Measurements from ENCODE around the gene FAM209A.
"Not testable (repeated sequence)": the region's sequence is repeated elsewhere in the genome, so short reads cannot be mapped to it uniquely, and the experiment has no call there.

Gene FAM209A

DNA sequence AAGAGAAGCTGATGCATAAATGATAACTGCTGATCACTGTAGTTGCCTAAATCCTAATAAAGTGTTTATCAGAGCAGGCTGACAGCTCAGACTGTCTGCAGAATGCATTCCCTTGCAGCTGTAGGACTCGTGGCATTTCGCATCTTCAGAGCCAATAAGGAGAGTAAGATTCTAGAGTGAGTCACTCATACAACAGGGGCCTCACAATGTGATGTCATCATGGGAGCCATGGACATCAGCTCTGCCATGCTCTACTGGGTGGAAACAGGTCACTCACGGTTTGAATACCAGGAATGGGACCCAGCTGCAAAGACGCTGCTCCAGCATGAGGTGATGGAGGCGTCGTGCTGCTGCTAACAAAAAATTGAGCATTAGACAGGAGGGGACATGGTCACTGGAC is 15.9 kb downstream of the FAM209A start:
- DNase-seq (ENCODE audit: low read depth) = no peak

DNA sequence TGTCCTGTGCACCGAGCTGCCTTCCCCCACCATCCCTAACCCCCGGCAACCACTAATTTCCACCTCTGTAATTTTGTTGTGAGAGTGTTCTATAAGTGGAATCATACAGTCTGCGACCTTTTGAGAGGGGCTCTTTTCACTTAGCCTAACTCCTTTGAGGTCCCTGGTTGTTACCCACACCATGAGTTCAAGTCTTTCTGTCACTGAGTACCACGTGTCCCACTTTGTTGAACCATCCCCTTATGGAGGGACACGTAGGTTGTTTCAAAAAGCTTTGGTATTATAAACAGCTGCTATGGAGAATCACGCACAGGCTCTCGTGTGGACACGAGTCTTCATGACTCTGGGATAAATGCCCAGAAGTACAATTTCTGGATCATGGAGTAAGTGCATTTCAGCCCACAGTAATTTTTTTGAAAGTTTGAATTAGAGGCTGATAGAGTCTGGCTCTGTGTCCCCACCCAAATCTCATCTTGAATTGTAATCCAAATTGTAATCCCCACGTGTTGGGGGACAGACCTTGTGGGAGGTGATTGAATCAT is 18.0 kb downstream of the FAM209A start:
- DNase-seq (ENCODE audit: low read depth) = no peak

DNA sequence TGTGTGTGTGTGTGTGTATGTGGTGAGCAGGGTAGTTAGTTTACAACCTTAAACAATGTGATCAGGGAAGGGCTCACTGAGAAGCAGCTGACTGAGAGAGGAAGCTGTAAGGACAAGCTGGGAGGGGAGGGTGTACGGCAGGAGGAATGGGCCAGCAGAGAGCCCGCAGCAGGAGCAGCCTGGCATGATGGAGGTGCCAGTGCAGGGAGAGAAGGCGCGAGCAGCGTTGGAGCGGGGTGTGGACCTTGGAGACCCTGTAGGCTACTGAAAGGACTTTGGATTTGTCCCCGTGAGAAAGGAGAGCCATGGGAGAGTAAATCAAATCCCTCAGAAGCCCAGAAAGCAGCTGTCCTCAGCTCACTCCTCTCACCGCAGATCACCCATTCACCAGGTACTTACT is 27.0 kb downstream of the FAM209A start:
- DNase-seq (ENCODE audit: low read depth) = no peak

DNA sequence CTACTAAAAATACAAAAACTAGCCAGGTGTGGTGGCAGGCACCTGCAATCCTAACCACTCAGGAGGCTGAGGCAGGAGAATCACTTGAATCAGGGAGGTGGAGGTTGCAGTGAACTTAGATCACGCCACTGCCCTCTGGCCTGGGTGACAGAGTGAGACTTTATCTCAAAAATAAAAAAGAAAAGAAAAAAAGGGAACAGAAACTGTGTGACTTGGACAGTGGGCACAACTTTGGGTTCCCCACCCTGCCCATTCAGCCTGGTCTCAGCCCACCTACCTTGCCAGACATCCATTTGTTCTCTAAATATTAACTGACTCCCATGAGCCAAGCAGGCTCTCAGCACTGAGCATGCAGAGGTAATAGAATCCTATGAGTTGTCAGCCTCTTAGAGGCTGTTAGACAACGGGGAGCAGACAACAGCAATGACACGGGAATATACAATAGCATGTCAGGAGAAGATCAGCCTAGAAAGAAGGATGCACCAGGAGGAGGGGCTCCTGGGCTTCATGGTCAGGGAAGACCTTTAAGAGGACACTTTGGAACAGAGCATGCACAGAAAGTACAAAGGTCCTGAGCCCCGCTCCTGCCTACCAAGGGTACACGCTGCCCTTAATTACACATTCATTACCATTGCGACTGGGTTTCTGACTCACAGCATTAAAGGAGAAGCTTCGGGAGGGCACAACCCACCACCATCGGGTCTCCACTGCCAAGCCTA is 28.5 kb downstream of the FAM209A start:
- DNase-seq (ENCODE audit: low read depth) = no peak

DNA sequence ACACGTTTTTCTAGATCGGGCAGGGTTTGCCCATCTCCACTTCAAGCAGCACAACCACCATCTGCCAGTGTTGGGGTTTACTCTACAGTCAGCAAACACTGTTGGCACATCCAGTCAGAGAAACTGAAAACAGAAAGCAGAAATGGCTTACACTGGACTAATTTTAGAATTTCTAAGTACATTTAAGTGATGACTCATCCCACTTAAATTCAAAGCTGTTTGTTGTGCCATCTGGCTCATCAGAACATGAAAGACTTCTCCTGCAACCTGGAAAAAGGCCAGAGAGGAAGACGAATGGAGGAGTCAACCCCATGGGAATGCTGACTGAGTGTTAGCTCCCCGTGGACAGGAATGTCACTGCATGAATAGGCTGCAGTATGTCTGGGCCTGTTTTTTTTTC is 30.3 kb downstream of the FAM209A start:
- no peak for DNase-seq (ENCODE audit: low read depth)

DNA sequence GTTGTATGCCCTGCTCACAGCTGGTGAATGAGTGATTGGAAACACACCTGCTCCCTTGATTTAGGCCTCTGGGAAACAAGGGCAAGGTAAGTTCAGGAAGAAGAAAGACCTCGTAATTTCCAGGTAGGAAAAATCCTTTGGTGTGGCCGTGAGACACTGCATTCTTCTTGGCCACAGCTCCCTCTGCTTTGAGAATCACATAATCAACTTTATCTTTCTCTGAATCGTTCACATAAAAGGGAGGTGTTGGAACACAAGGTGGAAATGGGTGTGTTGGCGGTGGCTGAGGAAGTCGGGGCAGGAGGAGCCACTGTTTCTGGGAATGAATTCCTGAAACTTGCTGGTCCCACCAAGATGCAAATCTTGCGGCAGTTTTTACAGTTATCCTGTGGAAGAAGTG is 34.4 kb downstream of the FAM209A start:
- DNase-seq (ENCODE audit: low read depth) = no peak

DNA sequence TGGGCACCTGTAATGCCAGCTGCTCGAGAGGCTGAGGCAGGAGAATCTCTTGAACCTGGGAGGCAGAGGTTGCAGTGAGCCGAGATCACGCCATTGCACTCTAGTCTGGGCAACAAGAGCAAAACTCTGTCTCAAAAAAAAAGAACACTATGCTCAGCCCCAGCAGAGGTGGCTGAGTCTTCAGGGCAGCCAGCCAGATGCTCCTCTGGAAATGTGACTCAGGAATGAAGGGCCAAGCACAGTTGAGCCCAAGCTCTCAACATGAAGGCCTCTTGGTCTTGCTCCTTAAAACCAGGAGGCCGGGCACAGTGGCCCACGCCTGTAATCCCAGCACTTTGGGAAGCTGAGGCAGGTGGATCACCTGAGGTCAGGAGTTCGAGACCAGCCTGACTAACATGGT is 40.0 kb downstream of the FAM209A start:
- DNase-seq (ENCODE audit: low read depth) = not testable (repeated sequence)

DNA sequence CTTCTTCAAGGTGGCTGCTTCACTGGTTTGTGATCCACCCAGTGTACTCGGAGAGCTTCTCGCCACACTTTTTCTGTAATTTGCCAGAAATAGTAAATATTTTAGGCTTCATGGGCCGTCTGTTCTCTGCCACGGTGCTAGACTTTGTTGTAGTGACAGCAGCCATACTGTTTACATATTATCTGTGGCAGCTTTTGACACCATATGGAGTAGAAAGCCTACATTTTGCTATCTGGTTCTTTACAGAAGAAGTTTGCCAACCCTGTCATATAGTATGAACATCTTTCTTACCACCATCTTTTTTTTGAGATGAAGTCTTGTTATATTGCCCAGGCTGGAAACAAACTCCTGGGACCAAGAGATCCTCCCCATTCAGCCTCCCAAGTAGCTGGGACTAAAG is 41.0 kb downstream of the FAM209A start:
- no peak for DNase-seq (ENCODE audit: low read depth)

DNA sequence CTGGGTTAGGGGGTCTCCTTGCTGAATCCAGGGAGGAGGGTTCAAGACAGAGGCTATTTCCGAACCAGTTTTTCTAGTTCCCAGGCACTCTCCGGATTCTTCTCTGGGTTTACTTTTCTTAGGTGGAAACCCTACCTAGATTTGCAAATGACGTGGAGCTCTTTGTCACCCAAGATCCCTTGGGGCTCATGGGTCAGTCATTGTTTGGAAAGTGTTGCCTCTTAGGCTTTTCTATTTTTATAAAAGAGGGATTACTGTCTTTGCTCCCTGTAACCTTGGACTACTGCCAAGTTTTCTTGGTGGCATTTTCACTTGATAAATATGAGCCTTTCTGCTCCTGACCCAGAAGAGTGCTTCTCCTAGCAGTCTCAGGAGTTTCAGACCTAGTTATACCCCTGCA is 42.1 kb downstream of the FAM209A start:
- no peak for DNase-seq (ENCODE audit: low read depth)

DNA sequence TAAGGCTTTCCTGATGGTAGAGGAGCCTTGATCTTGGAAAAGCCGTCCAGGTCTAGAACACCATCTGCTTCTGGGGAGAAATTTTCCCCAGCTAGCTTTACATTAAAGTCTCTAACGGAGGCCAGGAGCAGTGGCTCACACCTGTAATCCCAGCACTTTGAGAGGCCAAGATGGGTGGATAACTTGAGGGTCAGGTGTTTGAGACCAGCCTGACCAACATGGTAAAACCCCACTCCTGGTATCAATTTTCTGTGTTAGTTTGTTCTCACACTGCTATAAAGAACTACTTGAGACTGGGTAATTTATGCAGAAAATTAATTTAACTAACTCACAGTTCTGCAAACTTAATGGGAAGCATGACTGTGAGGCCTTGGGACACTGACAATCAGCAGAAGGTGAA is 46.3 kb downstream of the FAM209A start:
- DNase-seq (ENCODE audit: low read depth) = no peak

DNA sequence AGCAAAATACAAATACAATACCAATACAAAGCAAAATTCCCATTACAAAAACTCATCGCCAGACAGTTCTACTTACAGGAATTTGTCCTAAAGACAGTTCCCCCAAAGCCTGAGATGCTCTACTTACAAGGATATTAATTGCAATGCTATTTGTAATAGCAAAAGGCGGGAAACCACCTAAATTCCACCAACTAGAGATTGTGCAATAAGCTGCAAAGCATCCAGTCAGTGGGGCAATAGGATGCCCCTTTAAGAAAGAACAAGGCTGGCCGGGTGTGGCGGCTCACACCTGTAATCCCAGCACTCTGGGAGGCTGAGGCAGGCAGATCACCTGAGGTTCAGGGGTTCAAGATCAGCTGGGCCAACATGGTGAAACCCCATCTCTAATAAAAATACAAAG is 47.6 kb downstream of the FAM209A start:
- no peak for DNase-seq (ENCODE audit: low read depth)

DNA sequence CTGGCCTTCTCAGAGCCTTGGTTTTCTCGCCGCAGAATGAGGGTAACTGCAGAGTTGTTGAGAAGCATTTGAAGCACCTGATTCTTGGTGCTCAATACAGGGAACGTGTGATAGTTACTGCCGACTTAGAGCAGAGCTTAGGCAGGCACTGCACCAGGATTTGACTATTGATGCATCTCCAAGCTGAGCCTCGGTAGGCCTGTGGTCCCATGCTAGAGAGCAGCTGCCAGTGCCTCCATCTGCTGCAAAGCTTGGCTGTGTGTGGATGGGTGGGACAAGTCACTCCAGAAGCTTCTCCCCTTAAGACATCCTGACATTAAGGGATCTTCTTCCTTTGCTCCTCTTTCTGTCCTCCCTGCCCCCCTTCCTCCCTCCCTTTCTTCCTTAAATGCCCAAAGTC is 49.4 kb downstream of the FAM209A start:
- no peak for DNase-seq (ENCODE audit: low read depth)

DNA sequence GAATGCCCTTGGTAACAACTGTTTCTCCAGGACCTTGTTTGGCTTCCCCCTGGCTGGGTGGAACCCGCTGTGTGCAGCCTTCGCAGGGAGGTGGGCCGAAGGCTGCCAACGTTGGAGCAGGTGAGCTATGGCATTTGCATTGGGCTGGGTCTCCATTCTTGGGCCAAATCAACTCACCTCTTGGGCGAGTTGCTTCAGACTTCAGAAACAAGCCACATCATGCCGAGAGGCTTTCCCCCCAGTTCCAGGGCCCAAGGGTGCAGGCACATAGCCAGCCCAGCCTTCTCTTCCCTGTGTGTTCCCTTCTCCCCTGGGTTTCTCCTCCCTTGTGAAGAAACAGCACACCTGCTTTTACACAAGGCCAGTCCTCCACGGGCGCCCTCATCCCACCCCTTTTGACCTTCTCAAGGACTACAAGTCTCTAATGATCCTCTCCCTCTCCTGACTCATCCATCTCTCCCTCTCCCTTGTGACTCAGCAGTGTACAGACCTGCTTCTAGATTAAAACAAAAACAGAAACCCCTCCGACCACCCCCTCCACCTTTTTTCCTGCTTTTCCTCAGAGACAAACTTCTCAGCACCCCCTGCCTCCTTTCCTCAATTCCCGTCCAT is 50.1 kb downstream of the FAM209A start:
- no peak for DNase-seq (ENCODE audit: low read depth)

DNA sequence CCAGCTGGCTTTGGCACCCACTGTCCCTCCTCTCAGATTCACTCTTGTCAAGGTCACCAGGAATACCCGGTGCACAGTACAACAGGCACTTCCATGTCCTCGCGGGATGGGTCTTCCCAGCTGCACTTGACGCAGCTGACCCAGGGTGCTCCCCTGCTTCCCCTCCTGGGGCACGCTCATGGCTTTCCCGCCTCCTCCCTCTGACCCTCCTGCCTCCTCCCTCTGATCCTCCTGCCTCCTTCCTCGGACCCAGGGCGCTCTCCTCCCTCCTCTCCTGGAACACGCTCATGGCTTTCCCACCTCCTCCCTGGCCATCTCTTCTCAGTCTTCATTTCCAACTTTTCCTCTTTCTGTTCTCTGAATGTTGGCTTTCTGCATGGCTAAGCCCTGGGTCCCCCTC is 50.6 kb downstream of the FAM209A start:
- DNase-seq (ENCODE audit: low read depth) = no peak

Measured in T-helper 22 cell (primary cell).